Measurements from ENCODE around the gene NFKBIB. TPM values are rescaled to one million over a fixed set of nuclear protein-coding genes. Genes with fewer than 3 reads are reported as not detected.

The NFKBIB gene
- total RNA-seq, 1 experiment from 2014 or later, result 39.8 TPM

DNA sequence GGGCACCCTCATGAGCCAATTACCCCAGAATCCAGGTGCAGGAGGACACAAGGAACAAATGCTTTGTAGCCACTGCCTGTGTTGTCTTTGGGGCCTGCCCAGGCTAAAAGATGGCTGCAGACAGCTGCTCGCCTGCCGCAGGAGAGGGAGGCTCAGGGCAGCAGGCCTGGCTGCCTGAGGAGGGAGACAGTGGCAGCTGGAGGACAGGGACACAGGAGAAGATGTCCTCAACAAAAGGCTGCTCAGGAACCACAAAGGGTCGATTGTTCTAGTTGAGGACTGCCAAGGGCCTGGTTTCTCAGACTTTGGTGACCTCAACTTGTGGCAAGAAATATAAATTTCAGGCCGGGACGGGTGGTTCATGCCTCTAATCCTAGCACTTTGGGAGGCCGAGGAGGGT, 8.0 kb upstream of the NFKBIB start (continued):
- TF ChIP-seq, protein P1, sequence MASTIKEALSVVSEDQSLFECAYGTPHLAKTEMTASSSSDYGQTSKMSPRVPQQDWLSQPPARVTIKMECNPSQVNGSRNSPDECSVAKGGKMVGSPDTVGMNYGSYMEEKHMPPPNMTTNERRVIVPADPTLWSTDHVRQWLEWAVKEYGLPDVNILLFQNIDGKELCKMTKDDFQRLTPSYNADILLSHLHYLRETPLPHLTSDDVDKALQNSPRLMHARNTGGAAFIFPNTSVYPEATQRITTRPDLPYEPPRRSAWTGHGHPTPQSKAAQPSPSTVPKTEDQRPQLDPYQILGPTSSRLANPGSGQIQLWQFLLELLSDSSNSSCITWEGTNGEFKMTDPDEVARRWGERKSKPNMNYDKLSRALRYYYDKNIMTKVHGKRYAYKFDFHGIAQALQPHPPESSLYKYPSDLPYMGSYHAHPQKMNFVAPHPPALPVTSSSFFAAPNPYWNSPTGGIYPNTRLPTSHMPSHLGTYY (CRISPR knock-in tag; IDR thresholded peaks at IDR 0.05), result no peak
- TF ChIP-seq JAZF1 (CRISPR knock-in tag; IDR thresholded peaks at IDR 0.05) (no peak), ZBTB21 (CRISPR knock-in tag; IDR thresholded peaks at IDR 0.05; ENCODE audit: borderline replicate concordance) (no peak), SOX15 (CRISPR knock-in tag; IDR thresholded peaks at IDR 0.05) (no peak), MYBL2 (CRISPR knock-in tag; IDR thresholded peaks at IDR 0.05) (no peak), IRF2 (CRISPR knock-in tag; IDR thresholded peaks at IDR 0.05; ENCODE audit: borderline replicate concordance, low read depth) (no peak)
- TF ChIP-seq, protein P2, sequence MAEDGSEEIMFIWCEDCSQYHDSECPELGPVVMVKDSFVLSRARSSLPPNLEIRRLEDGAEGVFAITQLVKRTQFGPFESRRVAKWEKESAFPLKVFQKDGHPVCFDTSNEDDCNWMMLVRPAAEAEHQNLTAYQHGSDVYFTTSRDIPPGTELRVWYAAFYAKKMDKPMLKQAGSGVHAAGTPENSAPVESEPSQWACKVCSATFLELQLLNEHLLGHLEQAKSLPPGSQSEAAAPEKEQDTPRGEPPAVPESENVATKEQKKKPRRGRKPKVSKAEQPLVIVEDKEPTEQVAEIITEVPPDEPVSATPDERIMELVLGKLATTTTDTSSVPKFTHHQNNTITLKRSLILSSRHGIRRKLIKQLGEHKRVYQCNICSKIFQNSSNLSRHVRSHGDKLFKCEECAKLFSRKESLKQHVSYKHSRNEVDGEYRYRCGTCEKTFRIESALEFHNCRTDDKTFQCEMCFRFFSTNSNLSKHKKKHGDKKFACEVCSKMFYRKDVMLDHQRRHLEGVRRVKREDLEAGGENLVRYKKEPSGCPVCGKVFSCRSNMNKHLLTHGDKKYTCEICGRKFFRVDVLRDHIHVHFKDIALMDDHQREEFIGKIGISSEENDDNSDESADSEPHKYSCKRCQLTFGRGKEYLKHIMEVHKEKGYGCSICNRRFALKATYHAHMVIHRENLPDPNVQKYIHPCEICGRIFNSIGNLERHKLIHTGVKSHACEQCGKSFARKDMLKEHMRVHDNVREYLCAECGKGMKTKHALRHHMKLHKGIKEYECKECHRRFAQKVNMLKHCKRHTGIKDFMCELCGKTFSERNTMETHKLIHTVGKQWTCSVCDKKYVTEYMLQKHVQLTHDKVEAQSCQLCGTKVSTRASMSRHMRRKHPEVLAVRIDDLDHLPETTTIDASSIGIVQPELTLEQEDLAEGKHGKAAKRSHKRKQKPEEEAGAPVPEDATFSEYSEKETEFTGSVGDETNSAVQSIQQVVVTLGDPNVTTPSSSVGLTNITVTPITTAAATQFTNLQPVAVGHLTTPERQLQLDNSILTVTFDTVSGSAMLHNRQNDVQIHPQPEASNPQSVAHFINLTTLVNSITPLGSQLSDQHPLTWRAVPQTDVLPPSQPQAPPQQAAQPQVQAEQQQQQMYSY (CRISPR knock-in tag; IDR thresholded peaks at IDR 0.05), result no peak
- TF ChIP-seq, protein P3, sequence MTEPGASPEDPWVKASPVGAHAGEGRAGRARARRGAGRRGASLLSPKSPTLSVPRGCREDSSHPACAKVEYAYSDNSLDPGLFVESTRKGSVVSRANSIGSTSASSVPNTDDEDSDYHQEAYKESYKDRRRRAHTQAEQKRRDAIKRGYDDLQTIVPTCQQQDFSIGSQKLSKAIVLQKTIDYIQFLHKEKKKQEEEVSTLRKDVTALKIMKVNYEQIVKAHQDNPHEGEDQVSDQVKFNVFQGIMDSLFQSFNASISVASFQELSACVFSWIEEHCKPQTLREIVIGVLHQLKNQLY (CRISPR knock-in tag; IDR thresholded peaks at IDR 0.05), result no peak
- TF ChIP-seq, protein P4, sequence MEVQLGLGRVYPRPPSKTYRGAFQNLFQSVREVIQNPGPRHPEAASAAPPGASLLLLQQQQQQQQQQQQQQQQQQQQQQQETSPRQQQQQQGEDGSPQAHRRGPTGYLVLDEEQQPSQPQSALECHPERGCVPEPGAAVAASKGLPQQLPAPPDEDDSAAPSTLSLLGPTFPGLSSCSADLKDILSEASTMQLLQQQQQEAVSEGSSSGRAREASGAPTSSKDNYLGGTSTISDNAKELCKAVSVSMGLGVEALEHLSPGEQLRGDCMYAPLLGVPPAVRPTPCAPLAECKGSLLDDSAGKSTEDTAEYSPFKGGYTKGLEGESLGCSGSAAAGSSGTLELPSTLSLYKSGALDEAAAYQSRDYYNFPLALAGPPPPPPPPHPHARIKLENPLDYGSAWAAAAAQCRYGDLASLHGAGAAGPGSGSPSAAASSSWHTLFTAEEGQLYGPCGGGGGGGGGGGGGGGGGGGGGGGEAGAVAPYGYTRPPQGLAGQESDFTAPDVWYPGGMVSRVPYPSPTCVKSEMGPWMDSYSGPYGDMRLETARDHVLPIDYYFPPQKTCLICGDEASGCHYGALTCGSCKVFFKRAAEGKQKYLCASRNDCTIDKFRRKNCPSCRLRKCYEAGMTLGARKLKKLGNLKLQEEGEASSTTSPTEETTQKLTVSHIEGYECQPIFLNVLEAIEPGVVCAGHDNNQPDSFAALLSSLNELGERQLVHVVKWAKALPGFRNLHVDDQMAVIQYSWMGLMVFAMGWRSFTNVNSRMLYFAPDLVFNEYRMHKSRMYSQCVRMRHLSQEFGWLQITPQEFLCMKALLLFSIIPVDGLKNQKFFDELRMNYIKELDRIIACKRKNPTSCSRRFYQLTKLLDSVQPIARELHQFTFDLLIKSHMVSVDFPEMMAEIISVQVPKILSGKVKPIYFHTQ (CRISPR knock-in tag; IDR thresholded peaks at IDR 0.05), result no peak

DNA sequence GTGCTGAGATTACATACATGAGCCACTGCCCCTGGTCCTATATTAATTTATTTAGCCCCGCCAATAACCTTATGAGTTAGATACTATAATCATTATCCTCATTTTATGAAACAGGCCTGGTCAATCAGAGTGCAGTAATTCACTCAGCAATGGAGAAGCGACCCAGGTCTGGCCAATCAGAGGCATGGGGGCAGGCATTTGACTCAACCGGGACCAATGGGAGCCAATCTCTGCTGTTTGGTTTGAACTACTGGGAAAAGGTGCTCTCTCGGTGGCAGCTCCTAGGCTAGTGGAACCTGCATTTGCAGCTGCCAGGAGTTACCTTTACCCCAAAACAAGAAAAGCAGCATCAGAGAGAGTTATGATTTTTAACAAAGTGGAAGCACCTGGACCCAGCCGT, 6.9 kb upstream of the NFKBIB start:
- Mint-ChIP-seq H3K4me3 (no peak overlapping the region), H3K27ac (no peak overlapping the region), H3K4me1 (no peaks in the 10 kb centered on the region), H3K36me3 (no peaks in the 10 kb centered on the region), H3K27me3 (ENCODE audit: low read depth) (peaks cover 8% of the 10 kb centered on the region), H3K9me3 (no peaks in the 10 kb centered on the region)
- ChIA-PET POLR2A (no interaction called here), CTCF (interaction anchor here (1.4 kb wide), 1 partner anchor 23 kb away, joined by 3 read pairs; no protein-coding TSS in a partner anchor)
- ATAC-seq (peak; percentile 65), DNase-seq (ENCODE audit: low spot score) (no peak)
- peak; percentile 58; the same call in 1 of the 2 replicates for TF ChIP-seq NFYB (CRISPR knock-in tag; conservative IDR thresholded peaks at IDR 0.05; ENCODE audit: low read depth)
- TF ChIP-seq ZNF396 (CRISPR knock-in tag; IDR thresholded peaks at IDR 0.05; ENCODE audit: borderline replicate concordance), result no peak
- TF ChIP-seq, protein P5, sequence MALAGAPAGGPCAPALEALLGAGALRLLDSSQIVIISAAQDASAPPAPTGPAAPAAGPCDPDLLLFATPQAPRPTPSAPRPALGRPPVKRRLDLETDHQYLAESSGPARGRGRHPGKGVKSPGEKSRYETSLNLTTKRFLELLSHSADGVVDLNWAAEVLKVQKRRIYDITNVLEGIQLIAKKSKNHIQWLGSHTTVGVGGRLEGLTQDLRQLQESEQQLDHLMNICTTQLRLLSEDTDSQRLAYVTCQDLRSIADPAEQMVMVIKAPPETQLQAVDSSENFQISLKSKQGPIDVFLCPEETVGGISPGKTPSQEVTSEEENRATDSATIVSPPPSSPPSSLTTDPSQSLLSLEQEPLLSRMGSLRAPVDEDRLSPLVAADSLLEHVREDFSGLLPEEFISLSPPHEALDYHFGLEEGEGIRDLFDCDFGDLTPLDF (CRISPR knock-in tag; IDR thresholded peaks at IDR 0.05), result no peak
- TF ChIP-seq, protein P6, sequence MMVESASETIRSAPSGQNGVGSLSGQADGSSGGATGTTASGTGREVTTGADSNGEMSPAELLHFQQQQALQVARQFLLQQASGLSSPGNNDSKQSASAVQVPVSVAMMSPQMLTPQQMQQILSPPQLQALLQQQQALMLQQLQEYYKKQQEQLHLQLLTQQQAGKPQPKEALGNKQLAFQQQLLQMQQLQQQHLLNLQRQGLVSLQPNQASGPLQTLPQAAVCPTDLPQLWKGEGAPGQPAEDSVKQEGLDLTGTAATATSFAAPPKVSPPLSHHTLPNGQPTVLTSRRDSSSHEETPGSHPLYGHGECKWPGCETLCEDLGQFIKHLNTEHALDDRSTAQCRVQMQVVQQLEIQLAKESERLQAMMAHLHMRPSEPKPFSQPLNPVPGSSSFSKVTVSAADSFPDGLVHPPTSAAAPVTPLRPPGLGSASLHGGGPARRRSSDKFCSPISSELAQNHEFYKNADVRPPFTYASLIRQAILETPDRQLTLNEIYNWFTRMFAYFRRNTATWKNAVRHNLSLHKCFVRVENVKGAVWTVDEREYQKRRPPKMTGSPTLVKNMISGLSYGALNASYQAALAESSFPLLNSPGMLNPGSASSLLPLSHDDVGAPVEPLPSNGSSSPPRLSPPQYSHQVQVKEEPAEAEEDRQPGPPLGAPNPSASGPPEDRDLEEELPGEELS (CRISPR knock-in tag; IDR thresholded peaks at IDR 0.05), result no peak
- TF ChIP-seq TCF7 (CRISPR knock-in tag; IDR thresholded peaks at IDR 0.05; ENCODE audit: low read depth), result no peak
- TF ChIP-seq NR1H2 (CRISPR knock-in tag; IDR thresholded peaks at IDR 0.05), result no peak
- no peak for TF ChIP-seq RELA (CRISPR knock-in tag; IDR thresholded peaks at IDR 0.05; ENCODE audit: borderline replicate concordance)

All from WTC11 (cell line).